Naive thymus-derived CD4-positive, alpha-beta T cell (primary cell): ENCODE results near the gene INF2. TPM values are rescaled to one million over a fixed set of nuclear protein-coding genes. Genes with fewer than 3 reads are reported as not detected.

ENCODE experiments used
- ATAC-seq: fragments of 150-1000 bp; cut with Tn5 transposase; 2 replicates; pipeline ENCODE4 v1.10.0; 2021; ENCODE audit warnings: mild to moderate bottlenecking, moderate library complexity
- CTCF ChIA-PET: fragments of 350-600 bp; sonication (Branson Sonifier 250); formaldehyde crosslinking; loops from one replicate; lab custom pipeline; 2021; ENCODE audit warnings: antibody characterized with exemption; lab: Charles Lee
- POLR2A ChIA-PET: fragments of 350-600 bp; sonication (Branson Sonifier 250); formaldehyde crosslinking; loops from one replicate; lab custom pipeline; 2021; ENCODE audit warnings: antibody characterized with exemption, inconsistent platforms; lab: Charles Lee
- DNase-seq, 9 donors: peaks; one replicate each; pipeline versions ENCODE4 v3.0.0 to v3.0.0-alpha.2; 2020 to 2022; ENCODE audit warnings: mixed read lengths in 1 of 9
- H3K27ac ChIP-seq: one replicate; pipeline ENCODE4 v1.7.0; 2013; ENCODE audit warnings: mild to moderate bottlenecking, low read depth, low read length, moderate library complexity
- H3K27me3 ChIP-seq, 2 donors: one replicate each; pipeline ENCODE4 v1.7.0; 2013; ENCODE audit warnings: low read length in 2 of 2, mild to moderate bottlenecking in 2 of 2, moderate library complexity in 2 of 2; ENCODE audit not compliant: control insufficient read depth in 2 of 2, insufficient read depth in 2 of 2
- H3K36me3 ChIP-seq, 3 experiments: 1 replicate in 2 of 3; 2 replicates in 1 of 3; pipeline ENCODE4 v1.7.0; 2013; ENCODE audit warnings: low read length in 3 of 3, mild to moderate bottlenecking in 3 of 3, moderate library complexity in 1 of 3; ENCODE audit not compliant: insufficient read depth in 3 of 3, control insufficient read depth in 2 of 3
- H3K4me1 ChIP-seq, 2 donors: one replicate each; pipeline ENCODE4 v1.7.0; 2013; ENCODE audit warnings: low read length in 2 of 2, mild to moderate bottlenecking in 2 of 2, moderate library complexity in 1 of 2; ENCODE audit not compliant: control insufficient read depth in 2 of 2, insufficient read depth in 2 of 2
- H3K4me3 ChIP-seq: 2 replicates; pipeline ENCODE4 v1.7.0; 2013; ENCODE audit warnings: mild to moderate bottlenecking, low read length
- H3K9me3 ChIP-seq, 3 experiments: 1 replicate in 2 of 3; 2 replicates in 1 of 3; pipeline ENCODE4 v1.7.0; 2013; ENCODE audit warnings: low read length in 3 of 3; ENCODE audit not compliant: control insufficient read depth in 2 of 3
- H3K27ac Mint-ChIP-seq, 9 donors: one replicate each; pipeline ENCODE4 v1.8.0; 2020 to 2022; ENCODE audit warnings: mixed read lengths in 9 of 9, mild to moderate bottlenecking in 8 of 9, moderate library complexity in 5 of 9, inconsistent platforms in 2 of 9
- H3K27me3 Mint-ChIP-seq, 5 donors: one replicate each; pipeline ENCODE4 v1.8.0; 2021 to 2022; ENCODE audit warnings: mixed read lengths in 5 of 5, mild to moderate bottlenecking in 1 of 5
- H3K36me3 Mint-ChIP-seq, 5 donors: one replicate each; pipeline ENCODE4 v1.8.0; 2020 to 2022; ENCODE audit warnings: mixed read lengths in 5 of 5, mild to moderate bottlenecking in 3 of 5, inconsistent platforms in 1 of 5
- H3K4me1 Mint-ChIP-seq, 7 donors: one replicate each; pipeline ENCODE4 v1.8.0; 2020 to 2022; ENCODE audit warnings: mixed read lengths in 7 of 7, mild to moderate bottlenecking in 3 of 7, inconsistent platforms in 1 of 7
- H3K4me3 Mint-ChIP-seq, 10 donors: one replicate each; pipeline ENCODE4 v1.8.0; 2020 to 2022; ENCODE audit warnings: mild to moderate bottlenecking in 10 of 10, mixed read lengths in 10 of 10, moderate library complexity in 6 of 10, inconsistent platforms in 2 of 10
- H3K9me3 Mint-ChIP-seq, 11 donors: one replicate each; pipeline ENCODE4 v1.8.0; 2020 to 2022; ENCODE audit warnings: mixed read lengths in 11 of 11, mild to moderate bottlenecking in 4 of 11, inconsistent platforms in 1 of 11, moderate library complexity in 1 of 11
- intact Hi-C, 2 donors: fragments of 100-400 bp; cut with micrococcal nuclease; formaldehyde crosslinking; loops; one replicate each; pipeline ENCODE4 v1.15.1; 2023
- polyA plus RNA-seq, 2 donors: library from polyadenylated mRNA; unstranded; fragments of 300-500 nt; fragmentation: Illumina TruSeq; gene quantifications; one replicate each; pipeline ENCODE4 v1.2.3, GENCODE V29; 2021
- total RNA-seq, 6 experiments: library from RNA in 5 of 6; stranded (reverse) in 5 of 6; gene quantifications; 1 replicate in 5 of 6; 2 replicates in 1 of 6; pipeline ENCODE4 v1.2.3 and lab custom pipeline; 2021 to 2026

Gene INF2
- total and polyA plus RNA-seq, 7 experiments from 2014 or later: 5.8 to 140 (median 75.1) TPM

DNA sequence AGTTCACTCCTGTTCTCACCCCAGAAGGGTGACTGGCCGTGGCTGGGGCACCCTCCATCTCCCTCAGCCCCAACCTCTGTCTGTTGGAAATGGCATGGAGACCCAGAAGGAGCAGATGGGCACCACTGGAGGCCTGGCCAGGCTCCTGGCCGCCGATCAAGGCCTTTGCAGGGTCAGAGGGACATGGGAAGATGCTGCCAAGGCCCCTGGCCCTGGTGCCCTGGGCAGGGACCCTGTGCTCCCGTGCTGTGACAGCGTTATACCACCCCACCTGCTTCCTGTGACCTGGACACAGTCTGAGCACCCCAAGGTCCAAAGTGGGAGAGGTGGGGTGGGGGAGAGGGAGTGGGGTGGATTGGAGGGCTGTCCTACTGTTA is 3.5 kb downstream of the INF2 start:
- Histone ChIP-seq H3K4me3 (no peak overlapping the region), H3K4me1 (peaks cover 23 to 63% of the 10 kb centered on the region in 2 donors), H3K9me3 (no peaks in the 10 kb centered on the region), H3K27ac (peak overlapping the region; percentile 70), H3K27me3 (no peaks in the 10 kb centered on the region), H3K36me3 (no peaks in the 10 kb centered on the region)
- Mint-ChIP-seq H3K36me3 (peaks cover 0 to 7% (median 0%) of the 10 kb centered on the region in 5 donors), H3K4me1 (peaks cover 9 to 50% (median 39%) of the 10 kb centered on the region in 7 donors), H3K4me3 (peak overlapping the region in 3 of 10 donors; percentile 58 to 78 (median 73)), H3K9me3 (no peaks in the 10 kb centered on the region), H3K27ac (peak overlapping the region in 8 of 9 donors; percentile 51 to 94 (median 82)), H3K27me3 (no peaks in the 10 kb centered on the region)
- ChIA-PET CTCF (no interaction called here), POLR2A (interaction anchor here (1.0 kb wide), 1 partner anchor 27 kb away, joined by 6 read pairs; no protein-coding TSS in a partner anchor)
- no peak for DNase-seq
- no peak for ATAC-seq
- intact Hi-C loops: loop anchor here in 1 of 2 donors (5.0 kb wide), 1 partner anchor 846 kb away; the partner anchor contains the start of gene PPP1R13B

DNA sequence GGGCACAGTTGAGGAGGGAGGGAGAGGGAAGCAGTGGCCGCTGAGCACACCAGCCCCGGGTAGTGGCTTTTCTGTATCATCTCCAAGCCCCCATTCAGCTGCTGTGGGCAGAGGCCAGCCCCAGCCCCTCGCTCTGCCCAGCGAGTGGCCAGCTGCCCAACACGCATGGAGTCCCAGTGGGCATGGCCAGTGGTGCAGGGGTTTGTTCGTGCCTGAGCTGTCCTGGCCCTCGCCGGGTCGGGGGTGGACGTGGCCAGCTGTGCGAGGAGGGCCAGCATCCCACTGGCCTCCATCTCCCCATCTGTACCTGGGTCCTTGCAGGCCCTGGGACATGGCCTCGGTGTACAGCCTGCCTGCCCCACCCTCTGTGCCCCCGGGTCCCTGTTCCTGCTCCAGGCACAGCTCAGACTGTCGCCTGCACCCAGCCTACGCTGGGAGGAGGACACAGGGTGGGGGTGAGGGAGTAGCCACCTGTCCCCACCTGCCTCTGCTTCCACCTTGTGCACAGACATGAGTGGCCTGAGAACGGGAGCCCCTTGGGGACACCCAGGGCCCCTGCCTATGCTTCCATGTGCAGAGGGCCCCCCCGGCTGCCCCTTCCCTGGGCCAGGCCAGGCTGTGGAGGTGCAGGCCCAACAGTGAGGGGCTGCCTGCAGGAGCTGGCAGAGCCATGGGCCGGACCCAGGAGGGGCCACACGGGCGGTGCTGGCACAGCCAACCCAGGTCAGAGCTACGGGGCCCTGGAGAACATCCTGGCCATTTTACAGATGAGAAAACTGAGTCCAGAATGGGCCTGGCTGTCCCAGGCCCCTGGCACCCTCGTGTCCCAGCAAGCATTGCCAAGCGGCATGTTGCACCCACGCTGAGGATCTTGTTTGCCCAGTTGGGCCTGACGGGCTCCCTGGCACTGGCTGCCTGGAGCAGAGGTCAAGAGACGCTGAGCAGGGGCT is 4.3 kb downstream of the INF2 start:
- DNase-seq (no peak), ATAC-seq (no peak)
- Mint-ChIP-seq H3K27me3 (no peaks in the 10 kb centered on the region), H3K4me3 (peak overlapping the region; percentile 23 to 80 (median 72)), H3K27ac (peak overlapping the region; percentile 89 to 96 (median 93)), H3K9me3 (no peaks in the 10 kb centered on the region), H3K36me3 (peaks cover 0 to 7% (median 0%) of the 10 kb centered on the region in 5 donors), H3K4me1 (peaks cover 8 to 50% (median 34%) of the 10 kb centered on the region in 7 donors)
- Histone ChIP-seq H3K27ac (peak overlapping the region; percentile 70), H3K4me3 (no peak overlapping the region), H3K27me3 (no peaks in the 10 kb centered on the region), H3K36me3 (no peaks in the 10 kb centered on the region), H3K9me3 (no peaks in the 10 kb centered on the region), H3K4me1 (peaks cover 23 to 55% of the 10 kb centered on the region in 2 donors)
- ChIA-PET POLR2A (interaction anchor here (0.8 to 2.6 kb wide), 4 partner anchors 10 to 59 kb away, joined by 3 to 15 read pairs (median 5); partner anchors contain the start of gene SIVA1), CTCF (interaction anchor here (2.3 kb wide), 1 partner anchor 28 kb away, joined by 8 read pairs; no protein-coding TSS in a partner anchor)
- intact Hi-C loops: loop anchor here (2.0 to 5.0 kb wide), 2 partner anchors 15 to 846 kb away; partner anchors contain the start of gene PPP1R13B (in 1 of the 2)

DNA sequence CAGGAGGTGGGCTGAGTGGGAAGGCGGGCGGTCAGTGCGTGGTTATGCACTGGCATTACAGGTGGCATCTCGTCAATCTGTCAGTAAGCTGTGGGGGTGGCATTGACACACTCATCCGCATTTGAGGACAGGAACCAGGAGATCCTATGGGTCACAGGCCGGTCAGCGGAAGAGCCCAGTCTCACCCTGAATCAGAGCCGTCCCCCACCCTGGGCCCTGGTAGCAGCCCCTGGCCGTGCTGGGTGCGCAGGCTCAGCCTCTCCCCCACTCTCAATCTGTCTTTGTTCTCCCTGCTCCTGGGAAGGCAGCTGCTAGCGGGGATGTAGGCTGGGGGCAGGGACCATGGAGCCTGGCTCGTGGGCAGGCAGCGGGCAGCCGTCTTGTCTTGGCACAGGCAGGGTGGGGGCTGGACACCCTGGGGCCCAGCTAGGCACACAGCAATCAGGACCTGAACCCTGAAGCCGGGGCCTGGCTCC is 5.1 kb downstream of the INF2 start:
- H3K36me3 ChIP-seq: no peaks in the 10 kb centered on the region
- intact Hi-C loops: loop anchor here (2.0 to 5.0 kb wide), 2 partner anchors 14 to 847 kb away; partner anchors contain the start of gene PPP1R13B (in 1 of the 2)
- peak overlapping the region; percentile 84 to 96 (median 93) for H3K27ac Mint-ChIP-seq
- ATAC-seq: no peak
- peaks cover 0 to 7% (median 0%) of the 10 kb centered on the region in 5 donors for H3K36me3 Mint-ChIP-seq
- H3K27me3 ChIP-seq: no peaks in the 10 kb centered on the region
- H3K27ac ChIP-seq: peak overlapping the region; percentile 70
- H3K9me3 Mint-ChIP-seq: no peaks in the 10 kb centered on the region
- H3K4me3 ChIP-seq: peak overlapping the region; percentile 47
- POLR2A ChIA-PET: interaction anchor here (0.5 to 2.6 kb wide), 7 partner anchors 9 to 1365 kb away, joined by 3 to 15 read pairs (median 3); partner anchors contain the start of gene SIVA1
- no peaks in the 10 kb centered on the region for H3K27me3 Mint-ChIP-seq
- H3K4me1 ChIP-seq: peaks cover 23 to 51% of the 10 kb centered on the region in 2 donors
- CTCF ChIA-PET: interaction anchor here (0.7 to 2.3 kb wide), 2 partner anchors 24 to 29 kb away, joined by 3 to 8 read pairs; no protein-coding TSS in a partner anchor
- peak overlapping the region; percentile 36 to 80 (median 74) for H3K4me3 Mint-ChIP-seq
- H3K4me1 Mint-ChIP-seq: peaks cover 8 to 49% (median 34%) of the 10 kb centered on the region in 7 donors
- no peaks in the 10 kb centered on the region for H3K9me3 ChIP-seq
- DNase-seq: no peak

DNA sequence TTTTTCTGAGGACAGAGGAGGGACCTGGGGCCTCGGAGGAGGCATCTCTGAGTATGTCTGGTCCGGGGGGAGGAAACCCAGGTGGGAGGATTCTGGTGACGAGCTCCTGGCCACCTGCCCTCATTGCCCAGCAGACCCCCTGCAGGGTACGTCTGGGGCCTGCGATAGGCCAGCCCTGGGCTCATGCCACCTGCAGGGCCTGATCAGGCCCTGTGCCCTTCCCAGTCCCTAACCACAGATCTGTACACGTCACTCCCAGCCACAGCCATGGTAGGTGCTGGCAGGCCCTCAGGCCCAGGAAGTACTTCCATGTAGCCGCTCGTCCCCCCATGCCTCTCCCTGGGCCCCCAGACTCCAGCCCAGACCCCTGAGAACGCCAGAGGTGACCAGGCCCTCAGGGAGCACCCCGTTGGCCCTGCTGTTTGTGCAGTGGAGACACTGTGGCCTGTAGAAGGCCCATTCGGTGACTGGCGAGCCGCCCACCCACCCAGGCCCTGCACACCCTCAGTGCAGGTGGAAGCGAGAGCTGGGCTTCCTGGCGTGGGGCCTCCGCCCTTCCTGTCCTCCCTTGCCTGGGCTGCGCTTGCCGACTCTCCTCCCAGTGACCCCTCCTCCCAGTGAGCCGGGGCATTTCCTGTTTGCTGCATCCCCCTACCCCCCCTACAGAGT is 5.7 kb downstream of the INF2 start:
- Histone ChIP-seq H3K27ac (peak overlapping the region; percentile 70), H3K4me3 (peak overlapping the region; percentile 47), H3K4me1 (peaks cover 21 to 50% of the 10 kb centered on the region in 2 donors), H3K9me3 (no peaks in the 10 kb centered on the region), H3K36me3 (no peaks in the 10 kb centered on the region), H3K27me3 (no peaks in the 10 kb centered on the region)
- POLR2A ChIA-PET: interaction anchor here (0.5 to 2.6 kb wide), 9 partner anchors 8 to 1366 kb away, joined by 3 to 15 read pairs (median 3); partner anchors contain the start of gene SIVA1
- DNase-seq (peak in 8 of 9 donors; percentile 46 to 65 (median 59)), ATAC-seq (peak; percentile 71)
- CTCF ChIA-PET: interaction anchor here (0.6 to 2.3 kb wide), 3 partner anchors 23 to 56 kb away, joined by 3 to 8 read pairs (median 3); no protein-coding TSS in a partner anchor
- Mint-ChIP-seq H3K4me1 (peaks cover 8 to 49% (median 34%) of the 10 kb centered on the region in 7 donors), H3K36me3 (peaks cover 0 to 7% (median 0%) of the 10 kb centered on the region in 5 donors), H3K27me3 (no peaks in the 10 kb centered on the region), H3K27ac (peak overlapping the region; percentile 89 to 97 (median 93)), H3K9me3 (no peaks in the 10 kb centered on the region), H3K4me3 (peak overlapping the region; percentile 61 to 80 (median 76))
- intact Hi-C loops: loop anchor here (1.0 to 5.0 kb wide), 4 partner anchors 14 to 848 kb away; partner anchors contain the start of gene PPP1R13B (in 1 of the 2)

DNA sequence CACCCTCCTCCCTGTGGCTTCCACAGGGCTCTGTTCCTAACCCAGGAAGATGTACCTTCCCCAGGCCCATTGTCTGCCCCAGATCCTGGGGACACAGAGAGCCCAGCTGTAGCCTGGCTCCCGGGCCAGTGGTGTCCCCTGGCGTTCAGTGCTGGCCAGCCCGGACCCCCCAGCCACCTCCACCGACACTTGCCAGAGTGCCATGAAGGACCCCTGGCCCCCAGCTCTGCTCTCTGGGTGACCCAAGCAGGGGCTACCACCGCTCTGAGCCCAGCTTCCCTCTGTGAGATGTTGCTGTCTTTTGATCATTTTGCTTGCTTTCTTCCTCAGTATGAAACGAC is 6.2 kb downstream of the INF2 start:
- intact Hi-C loops: loop anchor here (1.0 to 2.0 kb wide), 3 partner anchors 13 to 57 kb away; no protein-coding TSS in a partner anchor
- H3K4me3 Mint-ChIP-seq: peak overlapping the region; percentile 61 to 80 (median 76)
- H3K4me1 Mint-ChIP-seq: peaks cover 8 to 48% (median 32%) of the 10 kb centered on the region in 7 donors
- H3K27me3 Mint-ChIP-seq: no peaks in the 10 kb centered on the region
- ChIA-PET CTCF (interaction anchor here (0.6 to 2.3 kb wide), 3 partner anchors 14 to 55 kb away, joined by 3 to 8 read pairs (median 3); no protein-coding TSS in a partner anchor), POLR2A (interaction anchor here (0.9 to 2.6 kb wide), 6 partner anchors 11 to 92 kb away, joined by 3 to 15 read pairs (median 4); partner anchors contain the start of gene SIVA1)
- H3K27ac ChIP-seq: peak overlapping the region; percentile 70
- H3K9me3 ChIP-seq: no peaks in the 10 kb centered on the region
- peaks cover 17 to 45% of the 10 kb centered on the region in 2 donors for H3K4me1 ChIP-seq
- no peaks in the 10 kb centered on the region for H3K9me3 Mint-ChIP-seq
- H3K4me3 ChIP-seq: no peak overlapping the region
- H3K27ac Mint-ChIP-seq: peak overlapping the region; percentile 89 to 97 (median 93)
- H3K27me3 ChIP-seq: no peaks in the 10 kb centered on the region
- H3K36me3 Mint-ChIP-seq: peaks cover 0 to 7% (median 0%) of the 10 kb centered on the region in 5 donors
- ATAC-seq: no peak
- DNase-seq: no peak
- H3K36me3 ChIP-seq: no peaks in the 10 kb centered on the region
